HCT116 (cell line): ENCODE results near the gene ZEB2. TPM values are rescaled to one million over a fixed set of nuclear protein-coding genes. Genes with fewer than 3 reads are reported as not detected.

Source experiments
- ATAC-seq: fragments of 200-7000 bp; cut with Tn5 transposase; 2 replicates; pipeline ENCODE4 v1.9.1; 2020; ENCODE audit warnings: mild to moderate bottlenecking, moderate library complexity
- BruUV-seq: library from RNA; stranded (reverse); fragments of 400-500 nt; replicated peaks from 2 replicates; lab custom pipeline; 2021; lab: Mats Ljungman, UMichigan
- CTCF ChIA-PET: fragments of 300-600 bp; sonication (Branson Sonifier 250); formaldehyde crosslinking; loops from one replicate; lab custom pipeline; 2021; ENCODE audit warnings: antibody characterized with exemption; lab: Charles Lee
- POLR2A ChIA-PET: fragments of 300-600, 350-600 bp; sonication (Branson Sonifier 250); formaldehyde crosslinking; loops from one replicate; lab custom pipeline; 2021; ENCODE audit warnings: antibody characterized with exemption; lab: Charles Lee
- RAD21 ChIA-PET, 2 experiments: fragments of 300-600 bp; sonication (Branson Sonifier 250); formaldehyde crosslinking; loops; one replicate each; lab custom pipeline; 2023; ENCODE audit warnings: low total read pairs in 2 of 2; ENCODE audit not compliant: uncharacterized antibody in 2 of 2, unreplicated experiment in 2 of 2, low non-redundant PET in 1 of 2; lab: Charles Lee
- DNase-seq: peaks from one replicate; pipeline ENCODE4 v3.0.0-alpha.2; 2010; ENCODE audit warnings: low read depth, low spot score
- H2AFZ ChIP-seq: fragments of 200-600 bp; shearing (Covaris generic), sonication (generic); 2 replicates; pipeline ENCODE4 v1.6.1; 2017; ENCODE audit warnings: low read depth, mixed run types, mixed read lengths, antibody characterized with exemption, low read length; ENCODE audit not compliant: poor library complexity, severe bottlenecking
- H3K27ac ChIP-seq: 2 replicates; pipeline ENCODE4 v1.5.1; 2012; ENCODE audit warnings: low read depth, low read length
- H3K27me3 ChIP-seq: fragments of 200-600 bp; sonication (generic); 2 replicates; pipeline ENCODE4 v1.6.1; 2016; ENCODE audit warnings: mixed run types, low read length, mixed read lengths; ENCODE audit not compliant: insufficient read depth
- H3K36me3 ChIP-seq, 2 experiments: fragments of 200-500 bp in 1 of 2; fragments of 200-600 bp in 1 of 2; sonication (Bioruptor generic) in 1 of 2; sonication (generic) in 1 of 2; 2 replicates each; pipeline versions ENCODE4 v1.5.1 to v1.6.1; 2014 to 2016; ENCODE audit warnings: low read length in 2 of 2, inconsistent platforms in 1 of 2, mixed read lengths in 1 of 2, mixed run types in 1 of 2; ENCODE audit not compliant: insufficient read depth in 2 of 2, control insufficient read depth in 1 of 2
- H3K4me1 ChIP-seq, 2 experiments: fragments of 200-600 bp in 1 of 2; sonication (generic) in 1 of 2; 2 replicates each; pipeline versions ENCODE4 v1.5.1 to v1.6.1; 2012 to 2017; ENCODE audit warnings: low read length in 2 of 2, inconsistent platforms in 1 of 2, mild to moderate bottlenecking in 1 of 2, mixed read lengths in 1 of 2, mixed run types in 1 of 2, moderate library complexity in 1 of 2; ENCODE audit not compliant: insufficient read depth in 2 of 2, control insufficient read depth in 1 of 2
- H3K4me2 ChIP-seq: fragments of 200-600 bp; sonication (generic); 2 replicates; pipeline ENCODE4 v1.6.1; 2017; ENCODE audit warnings: mixed run types, low read length, mixed read lengths
- H3K4me3 ChIP-seq, 2 experiments: fragments of 200-600 bp in 1 of 2; sonication (generic) in 1 of 2; replicated peaks in 1 of 2; 2 replicates each; pipeline ENCODE4 v1.5.1; 2011 to 2016; ENCODE audit warnings: low read length in 2 of 2, control low read depth in 1 of 2, low read depth in 1 of 2, mild to moderate bottlenecking in 1 of 2, mixed read lengths in 1 of 2, mixed run types in 1 of 2
- H3K79me2 ChIP-seq: fragments of 200-600 bp; sonication (generic); 2 replicates; pipeline ENCODE4 v1.6.1; 2017; ENCODE audit warnings: mild to moderate bottlenecking, mixed run types, low read length, moderate library complexity, mixed read lengths; ENCODE audit not compliant: insufficient read depth
- H3K9ac ChIP-seq: fragments of 200-600 bp; sonication (generic); 2 replicates; pipeline ENCODE4 v1.6.1; 2016; ENCODE audit warnings: low read length, mixed read lengths
- H3K9me2 ChIP-seq: fragments of 200-600 bp; sonication (generic), shearing (Covaris generic); 2 replicates; pipeline ENCODE4 v1.6.1; 2017; ENCODE audit warnings: mixed run types, mild to moderate bottlenecking, moderate library complexity; ENCODE audit not compliant: insufficient read depth
- H3K9me3 ChIP-seq, 2 experiments: fragments of 200-500 bp in 1 of 2; fragments of 200-600 bp in 1 of 2; sonication (Bioruptor generic) in 1 of 2; sonication (generic) in 1 of 2; 2 replicates each; pipeline ENCODE4 v1.6.1; 2014 to 2017; ENCODE audit warnings: low read length in 2 of 2, mixed read lengths in 2 of 2, inconsistent platforms in 1 of 2, low read depth in 1 of 2, mild to moderate bottlenecking in 1 of 2, mixed run types in 1 of 2, moderate library complexity in 1 of 2; ENCODE audit not compliant: control insufficient read depth in 1 of 2, insufficient read depth in 1 of 2
- H4K20me1 ChIP-seq: fragments of 200-600 bp; sonication (generic), shearing (Covaris generic); 2 replicates; pipeline ENCODE4 v1.6.1; 2017; ENCODE audit warnings: mixed run types, mild to moderate bottlenecking, moderate library complexity; ENCODE audit not compliant: insufficient read depth
- EGR1 ChIP-seq: IDR thresholded peaks from 2 replicates; pipeline ENCODE4 v1.6.1; 2012; ENCODE audit warnings: low read depth
- EZH2phosphoT487 ChIP-seq: fragments of 200-600 bp; IDR thresholded peaks from 2 replicates; pipeline ENCODE4 v1.6.1; 2018; ENCODE audit warnings: antibody characterized with exemption, borderline replicate concordance
- FOSL1 ChIP-seq: IDR thresholded peaks from 2 replicates; pipeline ENCODE4 v1.6.1; 2012; ENCODE audit warnings: low read depth
- JUND ChIP-seq: IDR thresholded peaks from 2 replicates; pipeline ENCODE4 v1.6.1; 2012
- POLR2A ChIP-seq: IDR thresholded peaks from 2 replicates; pipeline ENCODE4 v1.7.0; 2011; ENCODE audit warnings: borderline replicate concordance; ENCODE audit not compliant: insufficient read depth, insufficient read length; ENCODE audit errors: extremely low read depth
- POLR2AphosphoS5 ChIP-seq: IDR thresholded peaks from 2 replicates; pipeline ENCODE4 v1.6.1; 2011; ENCODE audit warnings: mild to moderate bottlenecking, low read depth, low read length, moderate library complexity
- SIN3A ChIP-seq: IDR thresholded peaks from 2 replicates; pipeline ENCODE4 v1.6.1; 2012; ENCODE audit warnings: low read depth
- YY1 ChIP-seq: IDR thresholded peaks from 2 replicates; pipeline ENCODE4 v1.6.1; 2011; ENCODE audit warnings: low read length, low read depth, moderate library complexity, mild to moderate bottlenecking; ENCODE audit not compliant: insufficient replicate concordance; ENCODE audit errors: extremely low read depth
- ZFX ChIP-seq: fragments of 450-650 bp; IDR thresholded peaks from 2 replicates; pipeline ENCODE4 v1.6.1; 2017
- ZNF274 ChIP-seq: fragments of 200-500 bp; sonication (Bioruptor generic); IDR thresholded peaks from 2 replicates; pipeline ENCODE4 v1.6.1; 2014; ENCODE audit warnings: mild to moderate bottlenecking, low read depth, low read length, inconsistent platforms
- intact Hi-C: fragments of 100-400 bp; cut with micrococcal nuclease; formaldehyde crosslinking; loops from 2 replicates; pipeline ENCODE4 v1.10.0; 2022
- total RNA-seq: library from RNA; stranded (reverse); gene quantifications from one replicate; pipeline ENCODE4 v1.2.1, GENCODE V29; 2021; ENCODE audit not compliant: unreplicated experiment
- TF ChIP-seq, protein P1 (sequence below): IDR thresholded peaks from 2 replicates; pipeline ENCODE4 v1.6.1; 2011; ENCODE audit warnings: mild to moderate bottlenecking, low read length, moderate library complexity; ENCODE audit not compliant: insufficient replicate concordance; ENCODE audit errors: extremely low read depth
- TF ChIP-seq, protein P2 (sequence below), 3 experiments: fragments of 200-600 bp in 1 of 3; sonication (generic) in 1 of 3; IDR thresholded peaks in 2 of 3; conservative IDR thresholded peaks in 1 of 3; 2 replicates each; pipeline ENCODE4 v1.5.1; 2012 to 2017; ENCODE audit warnings: low read depth in 2 of 3, low read length in 2 of 3, antibody characterized with exemption in 1 of 3, borderline replicate concordance in 1 of 3, control low read depth in 1 of 3, mild to moderate bottlenecking in 1 of 3, mixed read lengths in 1 of 3, mixed run types in 1 of 3, moderate library complexity in 1 of 3; ENCODE audit not compliant: insufficient read depth in 1 of 3
- TF ChIP-seq, protein P3 (sequence below): IDR thresholded peaks from 2 replicates; pipeline ENCODE4 v1.6.1; 2012
- TF ChIP-seq, protein P4 (sequence below): IDR thresholded peaks from 2 replicates; pipeline ENCODE4 v1.6.1; 2012; ENCODE audit warnings: low read depth

ZEB2 gene
- total RNA-seq, 1 experiment from 2014 or later = 0.81 TPM

DNA sequence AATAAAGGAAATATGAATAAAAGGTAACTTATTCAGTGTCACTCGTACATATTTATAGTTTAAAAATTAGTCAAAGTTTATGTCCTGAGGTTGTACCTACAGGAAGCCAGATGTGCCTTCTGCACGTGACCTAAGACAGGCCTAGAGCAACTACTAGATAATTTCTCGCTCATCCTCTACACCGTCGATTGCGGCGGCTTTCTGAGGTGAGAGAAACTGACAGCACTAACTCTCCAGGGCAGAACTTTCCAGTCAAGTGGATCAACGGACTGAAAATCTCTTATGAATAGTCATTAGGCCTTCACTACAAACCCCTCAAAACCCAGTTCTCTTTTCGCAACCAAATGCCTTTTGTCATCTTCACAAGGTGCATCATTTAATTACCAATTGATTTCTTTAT, 54.2 kb downstream of the ZEB2 start:
- Histone ChIP-seq H3K36me3 (no peaks in the 10 kb centered on the region), H3K4me1 (no peaks in the 10 kb centered on the region), H4K20me1 (no peaks in the 10 kb centered on the region), H2AFZ (no peak overlapping the region), H3K27ac (no peak overlapping the region), H3K9me3 (no peaks in the 10 kb centered on the region), H3K4me3 (no peak overlapping the region), H3K4me2 (no peak overlapping the region), H3K9ac (no peak overlapping the region), H3K9me2 (no peaks in the 10 kb centered on the region), H3K79me2 (no peaks in the 10 kb centered on the region), H3K27me3 (no peaks in the 10 kb centered on the region)
- TF ChIP-seq POLR2AphosphoS5 = no peak
- DNase-seq (no peak), ATAC-seq (no peak)
- no TSS peak for BruUV-seq
- intact Hi-C loops = no loop called here
- RAD21 ChIA-PET = no interaction called here
- CTCF ChIA-PET = no interaction called here
- POLR2A ChIA-PET = no interaction called here

DNA sequence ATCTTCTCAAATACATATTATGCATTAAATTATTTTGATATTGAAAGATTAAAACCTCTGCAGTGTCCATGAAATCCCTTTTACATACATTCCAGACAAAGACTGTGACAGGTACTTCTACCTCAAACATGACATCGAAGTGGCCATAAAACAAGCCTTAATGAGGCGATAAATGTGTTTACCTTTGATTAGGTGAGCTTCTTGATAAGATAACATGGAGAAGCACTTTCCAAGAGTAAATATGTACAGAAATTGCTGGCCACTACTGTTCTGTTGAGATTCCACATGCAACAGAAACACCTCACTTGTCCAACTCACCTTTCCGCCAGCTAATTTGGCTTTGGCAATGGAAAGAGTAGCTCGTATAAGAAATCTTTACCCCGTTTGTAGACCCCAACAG, 55.2 kb downstream of the ZEB2 start:
- Histone ChIP-seq H3K27ac (no peak overlapping the region), H4K20me1 (no peaks in the 10 kb centered on the region), H3K4me3 (no peak overlapping the region), H2AFZ (no peak overlapping the region), H3K4me1 (no peaks in the 10 kb centered on the region), H3K36me3 (no peaks in the 10 kb centered on the region), H3K4me2 (no peak overlapping the region), H3K9me3 (no peaks in the 10 kb centered on the region), H3K9ac (no peak overlapping the region), H3K27me3 (no peaks in the 10 kb centered on the region), H3K9me2 (no peaks in the 10 kb centered on the region), H3K79me2 (no peaks in the 10 kb centered on the region)
- ATAC-seq = no peak
- BruUV-seq = no TSS peak
- CTCF ChIA-PET = no interaction called here
- intact Hi-C loops = no loop called here
- RAD21 ChIA-PET = no interaction called here
- DNase-seq = no peak
- POLR2A ChIA-PET = no interaction called here
- no peak for TF ChIP-seq EGR1
- TF ChIP-seq ZNF274 = no peak
- TF ChIP-seq POLR2AphosphoS5 = no peak
- no peak for TF ChIP-seq YY1
- no peak for TF ChIP-seq SIN3A
- no peak for TF ChIP-seq EZH2phosphoT487
- TF ChIP-seq ZFX = no peak
- no peak for TF ChIP-seq POLR2A
- no peak for TF ChIP-seq FOSL1
- TF ChIP-seq JUND = no peak
- TF ChIP-seq, protein P1, sequence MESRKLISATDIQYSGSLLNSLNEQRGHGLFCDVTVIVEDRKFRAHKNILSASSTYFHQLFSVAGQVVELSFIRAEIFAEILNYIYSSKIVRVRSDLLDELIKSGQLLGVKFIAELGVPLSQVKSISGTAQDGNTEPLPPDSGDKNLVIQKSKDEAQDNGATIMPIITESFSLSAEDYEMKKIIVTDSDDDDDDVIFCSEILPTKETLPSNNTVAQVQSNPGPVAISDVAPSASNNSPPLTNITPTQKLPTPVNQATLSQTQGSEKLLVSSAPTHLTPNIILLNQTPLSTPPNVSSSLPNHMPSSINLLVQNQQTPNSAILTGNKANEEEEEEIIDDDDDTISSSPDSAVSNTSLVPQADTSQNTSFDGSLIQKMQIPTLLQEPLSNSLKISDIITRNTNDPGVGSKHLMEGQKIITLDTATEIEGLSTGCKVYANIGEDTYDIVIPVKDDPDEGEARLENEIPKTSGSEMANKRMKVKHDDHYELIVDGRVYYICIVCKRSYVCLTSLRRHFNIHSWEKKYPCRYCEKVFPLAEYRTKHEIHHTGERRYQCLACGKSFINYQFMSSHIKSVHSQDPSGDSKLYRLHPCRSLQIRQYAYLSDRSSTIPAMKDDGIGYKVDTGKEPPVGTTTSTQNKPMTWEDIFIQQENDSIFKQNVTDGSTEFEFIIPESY = no peak
- TF ChIP-seq, protein P2, sequence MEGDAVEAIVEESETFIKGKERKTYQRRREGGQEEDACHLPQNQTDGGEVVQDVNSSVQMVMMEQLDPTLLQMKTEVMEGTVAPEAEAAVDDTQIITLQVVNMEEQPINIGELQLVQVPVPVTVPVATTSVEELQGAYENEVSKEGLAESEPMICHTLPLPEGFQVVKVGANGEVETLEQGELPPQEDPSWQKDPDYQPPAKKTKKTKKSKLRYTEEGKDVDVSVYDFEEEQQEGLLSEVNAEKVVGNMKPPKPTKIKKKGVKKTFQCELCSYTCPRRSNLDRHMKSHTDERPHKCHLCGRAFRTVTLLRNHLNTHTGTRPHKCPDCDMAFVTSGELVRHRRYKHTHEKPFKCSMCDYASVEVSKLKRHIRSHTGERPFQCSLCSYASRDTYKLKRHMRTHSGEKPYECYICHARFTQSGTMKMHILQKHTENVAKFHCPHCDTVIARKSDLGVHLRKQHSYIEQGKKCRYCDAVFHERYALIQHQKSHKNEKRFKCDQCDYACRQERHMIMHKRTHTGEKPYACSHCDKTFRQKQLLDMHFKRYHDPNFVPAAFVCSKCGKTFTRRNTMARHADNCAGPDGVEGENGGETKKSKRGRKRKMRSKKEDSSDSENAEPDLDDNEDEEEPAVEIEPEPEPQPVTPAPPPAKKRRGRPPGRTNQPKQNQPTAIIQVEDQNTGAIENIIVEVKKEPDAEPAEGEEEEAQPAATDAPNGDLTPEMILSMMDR (IDR thresholded peaks at IDR 0.05 in 2 of 3, conservative IDR thresholded peaks at IDR 0.05 in 1 of 3; ENCODE audit: borderline replicate concordance in 1 of 3, insufficient read depth in 1 of 3, low read depth in 2 of 3, low read length in 2 of 3) = no peak
- TF ChIP-seq, protein P3, sequence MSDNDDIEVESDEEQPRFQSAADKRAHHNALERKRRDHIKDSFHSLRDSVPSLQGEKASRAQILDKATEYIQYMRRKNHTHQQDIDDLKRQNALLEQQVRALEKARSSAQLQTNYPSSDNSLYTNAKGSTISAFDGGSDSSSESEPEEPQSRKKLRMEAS = no peak
- TF ChIP-seq, protein P4, sequence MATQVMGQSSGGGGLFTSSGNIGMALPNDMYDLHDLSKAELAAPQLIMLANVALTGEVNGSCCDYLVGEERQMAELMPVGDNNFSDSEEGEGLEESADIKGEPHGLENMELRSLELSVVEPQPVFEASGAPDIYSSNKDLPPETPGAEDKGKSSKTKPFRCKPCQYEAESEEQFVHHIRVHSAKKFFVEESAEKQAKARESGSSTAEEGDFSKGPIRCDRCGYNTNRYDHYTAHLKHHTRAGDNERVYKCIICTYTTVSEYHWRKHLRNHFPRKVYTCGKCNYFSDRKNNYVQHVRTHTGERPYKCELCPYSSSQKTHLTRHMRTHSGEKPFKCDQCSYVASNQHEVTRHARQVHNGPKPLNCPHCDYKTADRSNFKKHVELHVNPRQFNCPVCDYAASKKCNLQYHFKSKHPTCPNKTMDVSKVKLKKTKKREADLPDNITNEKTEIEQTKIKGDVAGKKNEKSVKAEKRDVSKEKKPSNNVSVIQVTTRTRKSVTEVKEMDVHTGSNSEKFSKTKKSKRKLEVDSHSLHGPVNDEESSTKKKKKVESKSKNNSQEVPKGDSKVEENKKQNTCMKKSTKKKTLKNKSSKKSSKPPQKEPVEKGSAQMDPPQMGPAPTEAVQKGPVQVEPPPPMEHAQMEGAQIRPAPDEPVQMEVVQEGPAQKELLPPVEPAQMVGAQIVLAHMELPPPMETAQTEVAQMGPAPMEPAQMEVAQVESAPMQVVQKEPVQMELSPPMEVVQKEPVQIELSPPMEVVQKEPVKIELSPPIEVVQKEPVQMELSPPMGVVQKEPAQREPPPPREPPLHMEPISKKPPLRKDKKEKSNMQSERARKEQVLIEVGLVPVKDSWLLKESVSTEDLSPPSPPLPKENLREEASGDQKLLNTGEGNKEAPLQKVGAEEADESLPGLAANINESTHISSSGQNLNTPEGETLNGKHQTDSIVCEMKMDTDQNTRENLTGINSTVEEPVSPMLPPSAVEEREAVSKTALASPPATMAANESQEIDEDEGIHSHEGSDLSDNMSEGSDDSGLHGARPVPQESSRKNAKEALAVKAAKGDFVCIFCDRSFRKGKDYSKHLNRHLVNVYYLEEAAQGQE = no peak
